ENCODE measurements around the gene CRYM.

CRYM gene

GRCh38 chr16:21214086-21214485 is 64.0 kb downstream of the CRYM start:
- H3K9me3 ChIP-seq (ENCODE audit: control insufficient read depth, insufficient read depth, low read depth, low read length) = no peaks in the 10 kb centered on the region
- H3K27ac ChIP-seq (ENCODE audit: extremely low read depth, low read depth, low read length) = no peak overlapping the region
- no peak overlapping the region for H3K4me3 ChIP-seq (ENCODE audit: low read depth, low read length)
- H3K36me3 ChIP-seq (ENCODE audit: control insufficient read depth in 2 of 2, insufficient read depth in 1 of 2, low read length in 2 of 2) = no peaks in the 10 kb centered on the region
- TF ChIP-seq ZSCAN5A (tag by site-specific recombination; IDR thresholded peaks at IDR 0.05) = no peak
- TF ChIP-seq YY1 (tag by site-specific recombination; IDR thresholded peaks at IDR 0.05) = no peak
- TF ChIP-seq ZNF16 (tag by site-specific recombination; IDR thresholded peaks at IDR 0.05; ENCODE audit: low read depth) = no peak
- TF ChIP-seq ZSCAN23 (tag by site-specific recombination; IDR thresholded peaks at IDR 0.05) = no peak
- no peak for TF ChIP-seq ZNF639 (tag by site-specific recombination; IDR thresholded peaks at IDR 0.05)
- TF ChIP-seq ZSCAN18 (tag by site-specific recombination; IDR thresholded peaks at IDR 0.05) = no peak
- no peak for TF ChIP-seq TSHZ1 (tag by site-specific recombination; IDR thresholded peaks at IDR 0.05; ENCODE audit: borderline replicate concordance)
- TF ChIP-seq KLF1 (tag by site-specific recombination; IDR thresholded peaks at IDR 0.05) = no peak
- no peak for TF ChIP-seq ZNF335 (tag by site-specific recombination; conservative IDR thresholded peaks at IDR 0.05)
- ChIA-PET POLR2A (interaction anchor here (0.7 kb wide), 1 partner anchor 1428 kb away, joined by 4 read pairs; no protein-coding TSS in a partner anchor), CTCF (no interaction called here)
- no peaks in the 10 kb centered on the region for H3K4me1 ChIP-seq (ENCODE audit: control insufficient read depth, insufficient read depth, low read length)

- Histone ChIP-seq H3K36me3 (ENCODE audit: control insufficient read depth in 2 of 2, insufficient read depth in 1 of 2, low read length in 2 of 2) (no peaks in the 10 kb centered on the region), H3K4me3 (ENCODE audit: low read depth, low read length) (no peak within 1 kb of the TSS), H3K4me1 (ENCODE audit: control insufficient read depth, insufficient read depth, low read length) (no peaks in the 10 kb centered on the region), H3K9me3 (ENCODE audit: control insufficient read depth, insufficient read depth, low read depth, low read length) (no peaks in the 10 kb centered on the region), H3K27ac (ENCODE audit: extremely low read depth, low read depth, low read length) (no peak within 1 kb of the TSS)
- TF ChIP-seq ZNF645 (tag by site-specific recombination; IDR thresholded peaks at IDR 0.05) (no peak), ZNF423 (tag by site-specific recombination; IDR thresholded peaks at IDR 0.05) (no peak), ZNF776 (tag by site-specific recombination; IDR thresholded peaks at IDR 0.05; ENCODE audit: borderline replicate concordance) (no peak), ZNF341 (tag by site-specific recombination; IDR thresholded peaks at IDR 0.05; ENCODE audit: low read depth) (no peak)
- CTCF ChIA-PET = interaction anchor here (1.0 kb wide), 1 partner anchor 128 kb away, joined by 4 read pairs; no protein-coding TSS in a partner anchor
- POLR2A ChIA-PET = no interaction called here
These were observed 66.6 kb downstream of the CRYM start, which contains the start of gene ZP2 for GRCh38 chr16:21211486-21211885. ZP2 (minus strand) TSS chr16:21211574; CDS start chr16:21211547, 27 bp downstream.
